ENCODE measurements around the gene CNPY4.

The CNPY4 gene

GRCh38 chr7:100091411-100092181 is 27.8 kb upstream of the CNPY4 start:
- DNase-seq, result peak; percentile 64

- DNase-seq, result peak in 1 of 2 experiments; percentile 29
These were observed 26.4 kb upstream of the CNPY4 start for GRCh38 chr7:100093054-100093453.

- DNase-seq, result peak in 1 of 2 experiments; percentile 27
These were observed 25.9 kb upstream of the CNPY4 start for GRCh38 chr7:100093498-100093897.

- no peak for DNase-seq
These were observed 25.4 kb upstream of the CNPY4 start for GRCh38 chr7:100093925-100094486.

GRCh38 chr7:100095289-100095688 is 24.1 kb upstream of the CNPY4 start:
- no peak for DNase-seq

- DNase-seq, result no peak
These were observed 23.7 kb upstream of the CNPY4 start for GRCh38 chr7:100095704-100096103.

- DNase-seq, result no peak
These were observed 20.5 kb upstream of the CNPY4 start for GRCh38 chr7:100098913-100099312.

GRCh38 chr7:100099452-100099851 is 20.0 kb upstream of the CNPY4 start:
- DNase-seq, result no peak

GRCh38 chr7:100100420-100101015 is 18.9 kb upstream of the CNPY4 start:
- peak; percentile 90 to 91 for DNase-seq

- DNase-seq, result peak; percentile 97 to 99
These were observed 18.2 kb upstream of the CNPY4 start, which contains the start of the genes AP4M1 and MCM7 for GRCh38 chr7:100101016-100101862. Gene AP4M1, plus strand, starts transcription at chr7:100101643. Its CDS starts 72 bp downstream, at chr7:100101715. Gene MCM7, minus strand, starts transcription at chr7:100101397. Its CDS starts 103 bp downstream, at chr7:100101294.

GRCh38 chr7:100102950-100103840 is 16.2 kb upstream of the CNPY4 start:
- no peak for DNase-seq

- no peak for DNase-seq
These were observed 13.9 kb upstream of the CNPY4 start for GRCh38 chr7:100105534-100105933.

GRCh38 chr7:100106633-100107032 is 12.8 kb upstream of the CNPY4 start:
- no peak for DNase-seq

- no peak for DNase-seq
These were observed 12.2 kb upstream of the CNPY4 start for GRCh38 chr7:100107125-100107737.

- DNase-seq, result no peak
These were observed 11.5 kb upstream of the CNPY4 start for GRCh38 chr7:100107890-100108289.

- DNase-seq, result no peak
These were observed 9.8 kb upstream of the CNPY4 start for GRCh38 chr7:100109521-100110163.

GRCh38 chr7:100111156-100111555 is 8.3 kb upstream of the CNPY4 start:
- no peak for DNase-seq

GRCh38 chr7:100111914-100112313 is 7.5 kb upstream of the CNPY4 start:
- no peak for DNase-seq

GRCh38 chr7:100115026-100115425 is 4.4 kb upstream of the CNPY4 start:
- DNase-seq, result no peak

GRCh38 chr7:100118388-100119071 is 904 bp upstream of the CNPY4 start:
- DNase-seq, result no peak

Measured in activated T-cell treated with anti-CD3 and anti-CD28 coated beads, Interleukin-2, amount 50 U/mL, for 48 hours (primary cell).